ENCODE data around the gene KLHL26.

KLHL26 gene

DNA sequence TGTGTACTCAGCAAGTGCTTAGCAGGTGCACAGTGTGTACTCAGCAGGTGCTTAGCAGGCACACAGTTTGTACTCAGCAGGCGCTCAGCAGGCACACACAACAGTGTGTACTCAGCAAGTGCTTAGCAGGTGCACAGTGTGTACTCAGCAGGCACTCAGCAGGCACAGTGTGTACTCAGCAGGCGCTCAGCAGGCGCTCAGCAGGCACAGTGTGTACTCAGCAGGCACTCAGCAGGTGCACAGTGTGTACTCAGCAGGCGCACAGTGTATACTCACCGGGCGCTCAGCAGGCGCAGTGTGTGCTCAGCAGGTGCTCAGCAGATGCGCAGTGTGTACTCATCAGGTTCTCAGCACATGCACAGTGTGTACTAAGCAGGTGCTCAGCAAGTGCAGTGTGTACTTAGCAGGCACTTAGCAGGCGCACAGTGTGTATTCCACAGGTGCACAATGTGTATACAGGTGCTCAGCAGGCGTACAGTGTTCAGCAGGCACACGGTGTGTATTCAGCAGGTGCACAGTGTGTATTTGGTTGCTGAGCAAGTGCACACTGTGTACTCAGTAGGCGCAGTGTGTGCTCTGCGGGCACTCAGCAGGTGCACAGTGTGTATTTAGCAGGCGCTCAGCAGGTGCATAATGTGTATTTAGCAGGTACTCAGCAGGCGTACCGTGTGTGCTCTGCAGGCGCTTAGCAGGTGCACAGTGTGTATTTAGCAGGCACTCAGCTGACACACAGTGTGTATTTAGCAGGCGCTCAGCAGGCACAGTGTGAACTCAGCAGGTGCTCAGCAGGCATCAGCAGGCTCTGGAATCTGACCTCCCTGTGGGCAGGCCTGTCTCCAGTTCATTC lies 61.7 kb downstream of the KLHL26 start:
- DNase-seq = no peak
- no peak for TF ChIP-seq POLR2A (IDR thresholded peaks at IDR 0.05; ENCODE audit: low read length)

- DNase-seq = no peak
- TF ChIP-seq POLR2A (IDR thresholded peaks at IDR 0.05; ENCODE audit: low read length) = no peak
- TF ChIP-seq GATA1 (IDR thresholded peaks at IDR 0.05; ENCODE audit: low read depth, low read length) = no peak
These were observed 62.7 kb downstream of the KLHL26 start for GRCh38 chr19:18699403-18700054.

GRCh38 chr19:18700501-18701249 lies 63.8 kb downstream of the KLHL26 start:
- DNase-seq = peak; percentile 61 to 72

DNA sequence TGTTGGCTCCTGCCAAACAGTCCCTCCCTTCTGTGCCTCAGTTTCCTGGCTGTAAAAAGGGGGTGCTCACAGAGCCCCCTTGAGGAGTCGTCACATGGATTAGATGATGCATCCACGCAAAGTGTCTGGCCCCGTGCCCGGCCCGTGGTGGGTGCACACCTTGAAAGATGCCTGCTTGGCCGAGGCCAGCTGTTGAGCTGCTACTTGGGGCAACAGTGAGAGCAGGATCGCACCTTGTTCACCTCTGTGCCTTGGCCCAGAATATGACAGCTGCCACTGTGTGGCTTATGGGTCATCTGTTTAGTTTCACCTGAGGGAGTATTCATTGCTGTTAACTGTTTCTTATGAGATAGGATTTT lies 64.4 kb downstream of the KLHL26 start:
- no peak for DNase-seq
- TF ChIP-seq POLR2A (IDR thresholded peaks at IDR 0.05; ENCODE audit: low read length) (no peak), GATA1 (IDR thresholded peaks at IDR 0.05; ENCODE audit: low read depth, low read length) (no peak)

More at GRCh38 chr19:18700501-18701249, 63.8 kb downstream of the KLHL26 start:
- TF ChIP-seq GATA1 (IDR thresholded peaks at IDR 0.05; ENCODE audit: low read depth, low read length) (no peak), POLR2A (IDR thresholded peaks at IDR 0.05; ENCODE audit: low read length) (no peak)

- DNase-seq = no peak
- TF ChIP-seq POLR2A (IDR thresholded peaks at IDR 0.05; ENCODE audit: low read length) = no peak
- TF ChIP-seq GATA1 (IDR thresholded peaks at IDR 0.05; ENCODE audit: low read depth, low read length) = no peak
These were observed 67.2 kb downstream of the KLHL26 start for GRCh38 chr19:18704054-18704453.

GRCh38 chr19:18704971-18705370 lies 68.1 kb downstream of the KLHL26 start:
- no peak for TF ChIP-seq GATA1 (IDR thresholded peaks at IDR 0.05; ENCODE audit: low read depth, low read length)
- TF ChIP-seq POLR2A (IDR thresholded peaks at IDR 0.05; ENCODE audit: low read length) = no peak
- no peak for DNase-seq

DNA sequence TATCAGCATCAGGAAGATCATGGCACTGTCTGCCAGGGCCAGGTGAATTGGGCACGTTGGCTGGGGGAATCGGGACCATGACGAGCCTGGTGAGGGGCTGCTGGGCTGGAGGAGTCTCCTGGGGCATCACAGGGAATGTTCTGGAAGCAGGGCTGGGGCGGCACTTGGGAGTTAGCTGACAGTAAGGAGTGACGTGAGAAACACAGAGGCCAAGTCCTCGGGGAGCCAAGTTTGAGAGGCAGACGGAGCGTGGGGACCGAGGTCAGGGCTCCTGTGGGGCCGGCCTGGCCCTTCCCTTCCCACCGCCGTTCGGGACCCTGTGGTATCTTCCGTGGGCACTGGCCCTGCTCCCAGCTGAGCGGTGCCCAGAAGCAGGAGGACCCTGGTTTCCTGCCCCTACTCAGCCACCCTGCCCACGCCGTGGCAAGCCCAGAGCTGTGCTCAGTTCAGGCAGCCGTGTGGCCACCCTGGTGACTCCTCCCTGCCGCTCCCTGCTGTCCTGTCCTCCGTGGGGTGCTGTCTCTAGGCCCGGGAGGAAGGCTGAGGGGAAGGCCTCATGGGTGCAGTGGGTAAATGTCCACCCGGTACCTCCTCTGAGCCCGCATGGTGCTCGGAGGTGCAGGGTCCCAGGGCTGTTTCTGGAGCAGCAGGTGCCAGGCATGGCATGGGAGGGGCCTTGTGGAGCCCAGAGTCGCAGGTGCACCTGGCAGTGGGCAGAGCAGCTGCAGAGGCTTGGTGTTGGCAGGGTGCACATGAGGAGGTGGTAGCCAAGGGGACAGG lies 71.8 kb downstream of the KLHL26 start:
- TF ChIP-seq POLR2A (IDR thresholded peaks at IDR 0.05; ENCODE audit: low read length) (no peak), GATA1 (IDR thresholded peaks at IDR 0.05; ENCODE audit: low read depth, low read length) (no peak)
- no peak for DNase-seq

DNA sequence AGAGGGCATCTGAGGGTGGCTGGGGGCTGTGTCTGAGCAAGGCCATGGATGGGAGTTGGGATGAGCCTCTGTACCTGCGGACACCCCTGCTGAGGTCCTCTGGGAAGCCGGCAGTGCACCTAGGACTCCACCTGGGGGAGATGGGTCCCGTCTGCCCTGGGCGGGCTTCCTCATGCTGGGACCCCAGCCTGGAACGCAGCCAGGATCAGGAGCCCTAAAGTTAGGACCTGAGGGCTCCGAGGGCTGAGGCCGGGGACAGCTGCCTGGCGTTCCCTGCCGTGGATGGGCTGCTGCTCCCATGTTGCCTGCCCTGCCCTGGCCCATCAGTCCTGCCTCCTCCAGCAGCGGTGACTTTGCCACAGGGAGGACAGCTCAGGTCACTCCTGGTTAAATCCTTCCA lies 72.7 kb downstream of the KLHL26 start:
- TF ChIP-seq POLR2A (IDR thresholded peaks at IDR 0.05; ENCODE audit: low read length) = no peak
- no peak for TF ChIP-seq GATA1 (IDR thresholded peaks at IDR 0.05; ENCODE audit: low read depth, low read length)

GRCh38 chr19:18710186-18710585 lies 73.4 kb downstream of the KLHL26 start:
- no peak for TF ChIP-seq GATA1 (IDR thresholded peaks at IDR 0.05; ENCODE audit: low read depth, low read length)
- TF ChIP-seq POLR2A (IDR thresholded peaks at IDR 0.05; ENCODE audit: low read length) = no peak

More for the DNA sequence above, 72.7 kb downstream of the KLHL26 start:
- DNase-seq = no peak

DNA sequence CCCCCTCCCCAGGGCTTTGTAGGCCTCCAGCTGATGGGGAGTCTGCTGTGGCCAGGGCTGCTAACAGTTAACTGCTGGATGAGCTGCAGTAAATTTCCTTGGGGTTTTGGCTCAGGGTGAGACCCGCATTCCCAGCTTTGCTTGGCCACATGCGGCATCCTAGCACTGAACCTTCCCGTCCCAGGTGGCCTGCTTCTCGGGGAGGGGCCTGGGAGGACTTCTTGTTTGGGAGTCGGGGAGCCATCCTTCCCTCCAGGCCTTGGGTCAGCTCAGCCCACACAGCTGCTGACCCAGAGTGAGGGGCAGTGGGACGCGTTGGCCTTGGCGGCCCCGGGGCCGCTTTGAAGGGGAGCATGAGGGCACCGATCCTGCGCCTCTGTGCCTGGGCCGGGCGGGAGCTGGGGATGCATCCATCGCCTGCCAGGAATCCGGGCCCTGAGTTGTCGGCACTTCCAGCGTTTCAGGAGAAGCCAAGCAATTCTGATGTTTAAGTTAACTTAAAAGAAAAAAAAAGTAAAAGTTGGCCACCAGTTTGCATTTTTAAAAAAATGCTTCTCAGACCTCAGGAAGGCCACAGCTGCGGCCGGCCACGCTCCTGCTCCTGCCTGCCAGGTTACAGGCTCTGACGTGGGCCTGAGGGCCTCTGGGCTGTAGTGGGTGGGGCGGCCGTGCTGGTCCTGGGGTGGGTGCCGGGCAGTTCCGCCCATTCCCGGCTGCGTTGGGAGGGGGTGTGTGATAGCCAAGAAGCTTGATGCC lies 74.3 kb downstream of the KLHL26 start:
- TF ChIP-seq GATA1 (IDR thresholded peaks at IDR 0.05; ENCODE audit: low read depth, low read length) = no peak
- no peak for TF ChIP-seq POLR2A (IDR thresholded peaks at IDR 0.05; ENCODE audit: low read length)
- no peak for DNase-seq

More at GRCh38 chr19:18710186-18710585, 73.4 kb downstream of the KLHL26 start:
- no peak for DNase-seq

- no peak for TF ChIP-seq GATA1 (IDR thresholded peaks at IDR 0.05; ENCODE audit: low read depth, low read length)
- no peak for TF ChIP-seq POLR2A (IDR thresholded peaks at IDR 0.05; ENCODE audit: low read length)
- DNase-seq = no peak
These were observed 75.1 kb downstream of the KLHL26 start for GRCh38 chr19:18711893-18712292.

DNA sequence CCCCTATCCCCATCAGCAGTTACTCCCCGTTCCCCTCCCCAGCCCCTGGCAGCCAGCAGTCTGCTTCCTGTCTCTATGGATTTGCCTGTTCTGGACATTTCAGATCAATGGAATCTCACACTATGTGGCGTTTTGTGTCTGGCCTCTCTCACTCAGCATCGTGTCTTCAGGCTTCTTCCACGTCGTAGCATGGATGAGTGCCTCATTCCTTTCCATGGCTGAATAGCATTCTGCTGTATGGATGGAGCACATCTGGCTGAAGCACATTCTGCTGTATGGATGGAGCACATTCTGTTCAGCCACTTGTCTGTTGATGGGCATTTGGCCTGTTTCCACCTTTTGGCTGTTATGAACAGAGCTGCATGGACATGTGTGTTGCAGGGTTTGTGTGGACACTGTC lies 76.2 kb downstream of the KLHL26 start:
- DNase-seq = no peak
- TF ChIP-seq POLR2A (IDR thresholded peaks at IDR 0.05; ENCODE audit: low read length) = no peak
- TF ChIP-seq GATA1 (IDR thresholded peaks at IDR 0.05; ENCODE audit: low read depth, low read length) = no peak

Measured in erythroblast (primary cell).